HCT116 (cell line): ENCODE results near the gene RPS6KA2. TPM values are rescaled to one million over a fixed set of nuclear protein-coding genes. Genes with fewer than 3 reads are reported as not detected.

Source experiments
- ATAC-seq: fragments of 200-7000 bp; cut with Tn5 transposase; 2 replicates; pipeline ENCODE4 v1.9.1; 2020; ENCODE audit warnings: mild to moderate bottlenecking, moderate library complexity
- BruUV-seq: library from RNA; stranded (reverse); fragments of 400-500 nt; replicated peaks from 2 replicates; lab custom pipeline; 2021; lab: Mats Ljungman, UMichigan
- CTCF ChIA-PET: fragments of 300-600 bp; sonication (Branson Sonifier 250); formaldehyde crosslinking; loops from one replicate; lab custom pipeline; 2021; ENCODE audit warnings: antibody characterized with exemption; lab: Charles Lee
- POLR2A ChIA-PET: fragments of 300-600, 350-600 bp; sonication (Branson Sonifier 250); formaldehyde crosslinking; loops from one replicate; lab custom pipeline; 2021; ENCODE audit warnings: antibody characterized with exemption; lab: Charles Lee
- RAD21 ChIA-PET, 2 experiments: fragments of 300-600 bp; sonication (Branson Sonifier 250); formaldehyde crosslinking; loops; one replicate each; lab custom pipeline; 2023; ENCODE audit warnings: low total read pairs in 2 of 2; ENCODE audit not compliant: uncharacterized antibody in 2 of 2, unreplicated experiment in 2 of 2, low non-redundant PET in 1 of 2; lab: Charles Lee
- DNase-seq: peaks from one replicate; pipeline ENCODE4 v3.0.0-alpha.2; 2010; ENCODE audit warnings: low read depth, low spot score
- H2AFZ ChIP-seq: fragments of 200-600 bp; shearing (Covaris generic), sonication (generic); 2 replicates; pipeline ENCODE4 v1.6.1; 2017; ENCODE audit warnings: low read depth, mixed run types, mixed read lengths, antibody characterized with exemption, low read length; ENCODE audit not compliant: poor library complexity, severe bottlenecking
- H3K27ac ChIP-seq: 2 replicates; pipeline ENCODE4 v1.5.1; 2012; ENCODE audit warnings: low read depth, low read length
- H3K27me3 ChIP-seq: fragments of 200-600 bp; sonication (generic); 2 replicates; pipeline ENCODE4 v1.6.1; 2016; ENCODE audit warnings: mixed run types, low read length, mixed read lengths; ENCODE audit not compliant: insufficient read depth
- H3K36me3 ChIP-seq, 2 experiments: fragments of 200-500 bp in 1 of 2; fragments of 200-600 bp in 1 of 2; sonication (Bioruptor generic) in 1 of 2; sonication (generic) in 1 of 2; 2 replicates each; pipeline versions ENCODE4 v1.5.1 to v1.6.1; 2014 to 2016; ENCODE audit warnings: low read length in 2 of 2, inconsistent platforms in 1 of 2, mixed read lengths in 1 of 2, mixed run types in 1 of 2; ENCODE audit not compliant: insufficient read depth in 2 of 2, control insufficient read depth in 1 of 2
- H3K4me1 ChIP-seq, 2 experiments: fragments of 200-600 bp in 1 of 2; sonication (generic) in 1 of 2; 2 replicates each; pipeline versions ENCODE4 v1.5.1 to v1.6.1; 2012 to 2017; ENCODE audit warnings: low read length in 2 of 2, inconsistent platforms in 1 of 2, mild to moderate bottlenecking in 1 of 2, mixed read lengths in 1 of 2, mixed run types in 1 of 2, moderate library complexity in 1 of 2; ENCODE audit not compliant: insufficient read depth in 2 of 2, control insufficient read depth in 1 of 2
- H3K4me2 ChIP-seq: fragments of 200-600 bp; sonication (generic); 2 replicates; pipeline ENCODE4 v1.6.1; 2017; ENCODE audit warnings: mixed run types, low read length, mixed read lengths
- H3K4me3 ChIP-seq, 2 experiments: fragments of 200-600 bp in 1 of 2; sonication (generic) in 1 of 2; replicated peaks in 1 of 2; 2 replicates each; pipeline ENCODE4 v1.5.1; 2011 to 2016; ENCODE audit warnings: low read length in 2 of 2, control low read depth in 1 of 2, low read depth in 1 of 2, mild to moderate bottlenecking in 1 of 2, mixed read lengths in 1 of 2, mixed run types in 1 of 2
- H3K79me2 ChIP-seq: fragments of 200-600 bp; sonication (generic); 2 replicates; pipeline ENCODE4 v1.6.1; 2017; ENCODE audit warnings: mild to moderate bottlenecking, mixed run types, low read length, moderate library complexity, mixed read lengths; ENCODE audit not compliant: insufficient read depth
- H3K9ac ChIP-seq: fragments of 200-600 bp; sonication (generic); 2 replicates; pipeline ENCODE4 v1.6.1; 2016; ENCODE audit warnings: low read length, mixed read lengths
- H3K9me2 ChIP-seq: fragments of 200-600 bp; sonication (generic), shearing (Covaris generic); 2 replicates; pipeline ENCODE4 v1.6.1; 2017; ENCODE audit warnings: mixed run types, mild to moderate bottlenecking, moderate library complexity; ENCODE audit not compliant: insufficient read depth
- H3K9me3 ChIP-seq, 2 experiments: fragments of 200-500 bp in 1 of 2; fragments of 200-600 bp in 1 of 2; sonication (Bioruptor generic) in 1 of 2; sonication (generic) in 1 of 2; 2 replicates each; pipeline ENCODE4 v1.6.1; 2014 to 2017; ENCODE audit warnings: low read length in 2 of 2, mixed read lengths in 2 of 2, inconsistent platforms in 1 of 2, low read depth in 1 of 2, mild to moderate bottlenecking in 1 of 2, mixed run types in 1 of 2, moderate library complexity in 1 of 2; ENCODE audit not compliant: control insufficient read depth in 1 of 2, insufficient read depth in 1 of 2
- H4K20me1 ChIP-seq: fragments of 200-600 bp; sonication (generic), shearing (Covaris generic); 2 replicates; pipeline ENCODE4 v1.6.1; 2017; ENCODE audit warnings: mixed run types, mild to moderate bottlenecking, moderate library complexity; ENCODE audit not compliant: insufficient read depth
- CBX3 ChIP-seq: IDR thresholded peaks from 2 replicates; pipeline ENCODE4 v1.6.1; 2012; ENCODE audit warnings: low read depth
- CEBPB ChIP-seq: IDR thresholded peaks from 2 replicates; pipeline ENCODE4 v1.6.1; 2012; ENCODE audit warnings: low read depth
- ELF1 ChIP-seq: IDR thresholded peaks from 2 replicates; pipeline ENCODE4 v1.6.1; 2012; ENCODE audit warnings: low read depth, borderline replicate concordance
- EZH2 ChIP-seq: fragments of 200-600 bp; sonication (generic); IDR thresholded peaks from 2 replicates; pipeline ENCODE4 v1.6.1; 2017; ENCODE audit warnings: antibody characterized with exemption, mixed run types
- FOSL1 ChIP-seq: IDR thresholded peaks from 2 replicates; pipeline ENCODE4 v1.6.1; 2012; ENCODE audit warnings: low read depth
- JUND ChIP-seq: IDR thresholded peaks from 2 replicates; pipeline ENCODE4 v1.6.1; 2012
- POLR2A ChIP-seq: IDR thresholded peaks from 2 replicates; pipeline ENCODE4 v1.7.0; 2011; ENCODE audit warnings: borderline replicate concordance; ENCODE audit not compliant: insufficient read depth, insufficient read length; ENCODE audit errors: extremely low read depth
- POLR2AphosphoS5 ChIP-seq: IDR thresholded peaks from 2 replicates; pipeline ENCODE4 v1.6.1; 2011; ENCODE audit warnings: mild to moderate bottlenecking, low read depth, low read length, moderate library complexity
- RAD21 ChIP-seq: IDR thresholded peaks from 2 replicates; pipeline ENCODE4 v1.6.1; 2012; ENCODE audit warnings: low read depth, mild to moderate bottlenecking
- REST ChIP-seq: IDR thresholded peaks from 2 replicates; pipeline ENCODE4 v1.6.1; 2012; ENCODE audit warnings: low read depth
- SP1 ChIP-seq: IDR thresholded peaks from 2 replicates; pipeline ENCODE4 v1.6.1; 2012; ENCODE audit warnings: low read depth
- SRF ChIP-seq: IDR thresholded peaks from 2 replicates; pipeline ENCODE4 v1.6.1; 2012; ENCODE audit warnings: low read depth
- TCF7L2 ChIP-seq: IDR thresholded peaks from 2 replicates; pipeline ENCODE4 v1.7.0; 2011; ENCODE audit warnings: borderline replicate concordance, inconsistent platforms; ENCODE audit not compliant: insufficient read depth, insufficient read length; ENCODE audit errors: extremely low read depth
- ZBTB33 ChIP-seq: IDR thresholded peaks from 2 replicates; pipeline ENCODE4 v1.6.1; 2011; ENCODE audit warnings: mild to moderate bottlenecking, low read length, moderate library complexity; ENCODE audit not compliant: insufficient replicate concordance; ENCODE audit errors: extremely low read depth
- ZFX ChIP-seq: fragments of 450-650 bp; IDR thresholded peaks from 2 replicates; pipeline ENCODE4 v1.6.1; 2017
- intact Hi-C: fragments of 100-400 bp; cut with micrococcal nuclease; formaldehyde crosslinking; loops from 2 replicates; pipeline ENCODE4 v1.10.0; 2022
- total RNA-seq: library from RNA; stranded (reverse); gene quantifications from one replicate; pipeline ENCODE4 v1.2.1, GENCODE V29; 2021; ENCODE audit not compliant: unreplicated experiment
- TF ChIP-seq, protein P1 (sequence below), 3 experiments: fragments of 200-600 bp in 1 of 3; sonication (generic) in 1 of 3; IDR thresholded peaks in 2 of 3; conservative IDR thresholded peaks in 1 of 3; 2 replicates each; pipeline ENCODE4 v1.5.1; 2012 to 2017; ENCODE audit warnings: low read depth in 2 of 3, low read length in 2 of 3, antibody characterized with exemption in 1 of 3, borderline replicate concordance in 1 of 3, control low read depth in 1 of 3, mild to moderate bottlenecking in 1 of 3, mixed read lengths in 1 of 3, mixed run types in 1 of 3, moderate library complexity in 1 of 3; ENCODE audit not compliant: insufficient read depth in 1 of 3

The RPS6KA2 gene
- total RNA-seq, 1 experiment from 2014 or later, result 8.5 TPM

GRCh38 chr6:166526937-166527336, 100.1 kb downstream of the RPS6KA2 start:
- ATAC-seq (no peak), DNase-seq (no peak)
- Histone ChIP-seq H3K4me3 (no peak overlapping the region), H3K79me2 (no peaks in the 10 kb centered on the region), H3K4me1 (peaks cover 15 to 20% of the 10 kb centered on the region in 2 experiments), H3K27ac (no peak overlapping the region), H3K4me2 (no peak overlapping the region), H3K9ac (no peak overlapping the region), H3K9me3 (no peaks in the 10 kb centered on the region), H3K36me3 (no peaks in the 10 kb centered on the region), H4K20me1 (no peaks in the 10 kb centered on the region), H2AFZ (no peak overlapping the region), H3K9me2 (no peaks in the 10 kb centered on the region), H3K27me3 (no peaks in the 10 kb centered on the region)
- RAD21 ChIA-PET, result no interaction called here
- intact Hi-C loops, result no loop called here
- CTCF ChIA-PET, result interaction anchor here (1.6 kb wide), 1 partner anchor 11 kb away, joined by 3 read pairs; no protein-coding TSS in a partner anchor
- POLR2A ChIA-PET, result no interaction called here
- no TSS peak for BruUV-seq
- TF ChIP-seq JUND (no peak), EZH2 (no peak), REST (no peak), CBX3 (no peak), ELF1 (no peak), TCF7L2 (no peak), POLR2AphosphoS5 (no peak), ZFX (no peak), FOSL1 (no peak), SRF (no peak), CEBPB (no peak), SP1 (no peak), POLR2A (no peak), RAD21 (no peak), ZBTB33 (no peak)
- TF ChIP-seq, protein P1, sequence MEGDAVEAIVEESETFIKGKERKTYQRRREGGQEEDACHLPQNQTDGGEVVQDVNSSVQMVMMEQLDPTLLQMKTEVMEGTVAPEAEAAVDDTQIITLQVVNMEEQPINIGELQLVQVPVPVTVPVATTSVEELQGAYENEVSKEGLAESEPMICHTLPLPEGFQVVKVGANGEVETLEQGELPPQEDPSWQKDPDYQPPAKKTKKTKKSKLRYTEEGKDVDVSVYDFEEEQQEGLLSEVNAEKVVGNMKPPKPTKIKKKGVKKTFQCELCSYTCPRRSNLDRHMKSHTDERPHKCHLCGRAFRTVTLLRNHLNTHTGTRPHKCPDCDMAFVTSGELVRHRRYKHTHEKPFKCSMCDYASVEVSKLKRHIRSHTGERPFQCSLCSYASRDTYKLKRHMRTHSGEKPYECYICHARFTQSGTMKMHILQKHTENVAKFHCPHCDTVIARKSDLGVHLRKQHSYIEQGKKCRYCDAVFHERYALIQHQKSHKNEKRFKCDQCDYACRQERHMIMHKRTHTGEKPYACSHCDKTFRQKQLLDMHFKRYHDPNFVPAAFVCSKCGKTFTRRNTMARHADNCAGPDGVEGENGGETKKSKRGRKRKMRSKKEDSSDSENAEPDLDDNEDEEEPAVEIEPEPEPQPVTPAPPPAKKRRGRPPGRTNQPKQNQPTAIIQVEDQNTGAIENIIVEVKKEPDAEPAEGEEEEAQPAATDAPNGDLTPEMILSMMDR (IDR thresholded peaks at IDR 0.05 in 2 of 3, conservative IDR thresholded peaks at IDR 0.05 in 1 of 3; ENCODE audit: borderline replicate concordance in 1 of 3, insufficient read depth in 1 of 3, low read depth in 2 of 3, low read length in 2 of 3), result no peak
